ENCODE measurements around the gene CAMK2A.
A peak's percentile ranks its signal among the peaks of the same experiment; 100 is the strongest.

Gene CAMK2A

DNA sequence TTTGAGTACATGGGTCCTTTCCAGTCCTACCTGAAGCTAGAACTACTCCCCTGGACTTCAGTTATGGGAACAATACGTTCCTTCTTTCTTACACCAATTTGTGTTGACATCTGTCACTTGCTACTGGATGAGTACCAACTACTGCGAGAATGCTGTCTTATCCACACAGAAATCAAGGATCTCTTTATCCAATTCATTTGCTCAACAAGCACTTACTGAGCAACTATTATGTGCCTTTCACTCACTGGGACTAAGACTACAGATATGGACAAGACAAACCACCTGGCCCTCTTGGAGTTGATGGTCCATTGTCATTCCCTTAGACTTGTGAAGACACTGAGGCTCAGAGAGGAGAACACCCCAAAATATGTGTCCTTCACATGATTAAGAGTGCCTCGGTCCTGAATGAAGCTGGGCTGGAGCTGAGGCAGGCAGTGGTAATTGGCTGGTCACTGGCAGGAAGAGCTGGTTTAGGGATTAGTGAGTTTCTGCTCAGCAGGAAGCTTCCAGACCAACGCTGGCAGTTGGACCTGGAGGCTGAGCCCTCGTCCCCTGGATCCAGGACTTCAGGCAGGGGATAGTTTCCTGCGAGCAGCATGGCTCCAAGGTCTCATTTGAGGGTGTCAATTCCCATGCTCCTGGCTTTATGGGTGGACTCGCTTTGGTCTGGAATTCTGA, 21.6 kb upstream of the CAMK2A start:
- no peak overlapping the region for H3K4me3 ChIP-seq (ENCODE audit: low read depth, low read length)
- TF ChIP-seq, protein P1, sequence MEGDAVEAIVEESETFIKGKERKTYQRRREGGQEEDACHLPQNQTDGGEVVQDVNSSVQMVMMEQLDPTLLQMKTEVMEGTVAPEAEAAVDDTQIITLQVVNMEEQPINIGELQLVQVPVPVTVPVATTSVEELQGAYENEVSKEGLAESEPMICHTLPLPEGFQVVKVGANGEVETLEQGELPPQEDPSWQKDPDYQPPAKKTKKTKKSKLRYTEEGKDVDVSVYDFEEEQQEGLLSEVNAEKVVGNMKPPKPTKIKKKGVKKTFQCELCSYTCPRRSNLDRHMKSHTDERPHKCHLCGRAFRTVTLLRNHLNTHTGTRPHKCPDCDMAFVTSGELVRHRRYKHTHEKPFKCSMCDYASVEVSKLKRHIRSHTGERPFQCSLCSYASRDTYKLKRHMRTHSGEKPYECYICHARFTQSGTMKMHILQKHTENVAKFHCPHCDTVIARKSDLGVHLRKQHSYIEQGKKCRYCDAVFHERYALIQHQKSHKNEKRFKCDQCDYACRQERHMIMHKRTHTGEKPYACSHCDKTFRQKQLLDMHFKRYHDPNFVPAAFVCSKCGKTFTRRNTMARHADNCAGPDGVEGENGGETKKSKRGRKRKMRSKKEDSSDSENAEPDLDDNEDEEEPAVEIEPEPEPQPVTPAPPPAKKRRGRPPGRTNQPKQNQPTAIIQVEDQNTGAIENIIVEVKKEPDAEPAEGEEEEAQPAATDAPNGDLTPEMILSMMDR (IDR thresholded peaks at IDR 0.05; ENCODE audit: insufficient read depth, low read depth, low read length, missing control alignments): no peak
- no peak for DNase-seq (ENCODE audit: low read depth)

DNA sequence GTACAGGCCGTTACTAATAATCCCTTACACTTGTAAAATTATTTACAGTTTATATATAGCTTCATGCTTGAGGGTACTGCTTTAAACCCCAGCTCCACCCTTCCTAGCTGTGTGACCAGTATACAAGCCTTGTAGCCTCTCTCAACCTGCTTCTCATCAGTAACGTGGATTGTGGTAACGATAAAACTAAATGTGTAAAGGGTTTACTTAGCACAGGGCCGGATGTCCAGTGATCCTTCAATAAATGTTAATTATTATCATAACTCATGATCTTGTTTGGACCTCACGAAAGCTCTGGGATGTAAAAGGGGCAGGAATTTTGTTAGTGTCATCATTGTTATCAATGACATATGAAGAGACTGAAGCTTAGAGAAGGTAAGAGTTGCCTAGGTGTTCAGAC, 20.7 kb upstream of the CAMK2A start:
- TF ChIP-seq, protein P1 (IDR thresholded peaks at IDR 0.05; ENCODE audit: insufficient read depth, low read depth, low read length, missing control alignments): no peak
- H3K4me3 ChIP-seq (ENCODE audit: low read depth, low read length): no peak overlapping the region
- DNase-seq (ENCODE audit: low read depth): no peak

DNA sequence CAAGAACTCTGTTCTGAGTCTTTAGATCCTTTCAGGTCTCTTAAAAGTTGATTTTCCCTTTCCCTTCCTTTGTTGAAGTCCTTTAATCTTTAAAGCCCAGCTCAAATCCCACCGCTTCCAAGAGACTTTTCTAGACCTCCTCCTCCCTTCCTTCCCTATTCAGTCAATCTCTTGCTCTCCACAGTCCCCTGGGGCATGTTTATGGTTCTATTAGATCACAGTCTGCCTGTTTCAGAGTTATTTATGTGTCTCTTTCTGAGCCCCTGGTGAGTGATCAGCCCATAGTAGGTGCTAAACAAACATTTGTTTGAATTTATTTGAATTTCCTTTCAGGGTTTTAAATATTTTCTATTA, 20.3 kb upstream of the CAMK2A start:
- TF ChIP-seq, protein P1 (IDR thresholded peaks at IDR 0.05; ENCODE audit: insufficient read depth, low read depth, low read length, missing control alignments): no peak

DNA sequence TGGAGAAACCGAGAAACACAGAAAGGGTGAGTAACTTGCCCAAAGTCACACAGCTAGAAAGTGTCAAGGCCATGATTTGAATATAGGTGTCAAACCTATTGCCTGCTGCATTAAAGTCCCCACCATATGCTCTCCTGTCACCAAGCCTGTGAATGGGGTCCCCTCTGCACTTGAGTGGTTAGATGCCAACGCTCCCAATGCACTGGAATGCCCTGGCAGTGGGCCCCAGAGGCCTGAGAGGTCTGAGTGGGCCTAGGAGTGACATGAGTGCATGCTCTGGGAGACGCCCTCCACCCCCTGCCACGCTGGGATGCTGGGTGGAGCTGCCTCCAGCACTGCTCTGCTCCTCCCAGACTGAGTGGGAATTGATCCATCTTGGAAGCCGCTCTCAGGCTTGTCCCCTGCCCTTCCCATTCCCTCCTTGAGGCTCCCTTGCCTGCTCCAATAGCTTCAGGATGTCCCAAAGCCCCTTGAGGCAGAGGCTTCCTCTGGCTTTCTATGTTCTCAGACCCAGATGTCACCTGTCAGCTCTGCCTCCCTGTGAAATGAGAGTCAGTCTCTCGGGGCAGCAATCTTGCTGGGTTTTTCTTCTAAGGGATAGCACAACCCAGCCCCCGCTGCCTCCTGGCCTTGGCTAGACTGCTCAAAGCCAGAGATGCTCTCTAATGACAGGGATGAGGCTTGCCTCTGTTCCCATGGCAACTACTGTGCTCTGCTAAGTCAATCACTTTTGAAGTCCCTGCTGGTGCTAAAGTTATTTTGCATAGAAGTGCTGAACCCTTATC, 19.7 kb upstream of the CAMK2A start:
- no peak overlapping the region for H3K4me3 ChIP-seq (ENCODE audit: low read depth, low read length)
- TF ChIP-seq, protein P1 (IDR thresholded peaks at IDR 0.05; ENCODE audit: insufficient read depth, low read depth, low read length, missing control alignments): no peak
- DNase-seq (ENCODE audit: low read depth): peak; percentile 9

More for the DNA sequence above, 20.3 kb upstream of the CAMK2A start:
- no peak overlapping the region for H3K4me3 ChIP-seq (ENCODE audit: low read depth, low read length)
- DNase-seq (ENCODE audit: low read depth): no peak

DNA sequence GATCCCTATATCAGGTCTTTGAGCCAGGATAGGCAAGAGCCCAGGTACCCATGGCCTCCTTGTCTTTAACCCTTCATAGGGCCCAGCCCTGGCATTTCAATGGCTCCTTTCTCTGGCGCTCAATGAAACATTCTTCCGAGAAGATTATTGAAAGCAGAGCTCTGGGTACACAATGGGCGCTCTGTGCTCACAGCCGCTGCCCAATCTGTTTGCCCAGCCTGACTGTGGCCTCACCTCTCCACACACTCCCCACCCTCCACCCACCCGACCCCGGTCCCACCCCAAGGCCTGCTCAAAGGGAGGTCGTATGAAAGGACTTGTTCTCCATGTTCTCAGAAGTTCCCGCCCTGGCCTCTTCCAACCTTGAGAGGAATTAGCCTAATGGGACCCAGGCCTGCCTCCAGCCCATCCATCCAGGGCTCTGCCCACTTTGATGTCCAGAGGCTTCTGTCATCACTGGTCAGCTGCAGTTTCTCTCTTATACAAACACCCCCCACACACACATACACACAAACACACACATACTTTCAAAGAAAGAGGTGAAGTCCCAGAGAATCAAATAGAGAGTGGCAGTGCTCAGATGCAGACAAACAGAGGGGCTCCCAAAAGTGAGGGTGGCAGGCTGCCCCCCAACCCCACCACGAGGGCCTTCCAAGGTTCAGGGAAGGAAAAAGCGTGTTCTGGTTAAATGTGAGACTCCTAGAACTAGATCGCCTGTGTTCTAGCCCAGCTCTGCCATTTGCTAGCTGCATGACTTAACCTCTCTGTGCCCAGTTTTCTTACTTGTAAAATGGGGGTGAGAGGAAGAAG, 18.2 kb upstream of the CAMK2A start:
- H3K4me3 ChIP-seq (ENCODE audit: low read depth, low read length): no peak overlapping the region
- TF ChIP-seq, protein P1 (IDR thresholded peaks at IDR 0.05; ENCODE audit: insufficient read depth, low read depth, low read length, missing control alignments): no peak
- no peak for DNase-seq (ENCODE audit: low read depth)

DNA sequence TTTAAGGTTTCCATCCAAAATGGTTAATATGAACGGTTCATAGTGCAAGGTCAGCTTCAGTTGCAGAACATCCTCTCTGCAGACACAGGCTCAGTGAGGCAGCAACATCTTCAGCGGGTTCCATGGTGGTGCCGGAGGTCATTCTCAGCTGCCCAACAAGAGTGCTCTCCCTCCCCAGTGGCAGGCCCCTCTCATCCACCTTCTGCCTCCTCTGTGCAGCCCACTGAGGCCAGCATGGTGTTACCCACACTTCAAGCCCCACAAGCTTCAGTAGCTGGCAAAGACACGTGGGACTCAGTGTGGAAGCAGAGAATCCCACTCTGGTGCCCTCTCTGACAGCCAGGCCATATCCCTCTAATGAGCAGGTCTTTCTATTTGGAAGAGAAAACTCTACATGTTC, 17.2 kb upstream of the CAMK2A start:
- H3K4me3 ChIP-seq (ENCODE audit: low read depth, low read length): no peak overlapping the region
- DNase-seq (ENCODE audit: low read depth): no peak
- TF ChIP-seq, protein P1 (IDR thresholded peaks at IDR 0.05; ENCODE audit: insufficient read depth, low read depth, low read length, missing control alignments): no peak
